RPMI8226 (cell line): Measurements from ENCODE around the gene CHD5.

ENCODE experiments used
- DNase-seq: peaks from one replicate; pipeline ENCODE4 v3.0.0-alpha.2; 2015

Gene CHD5

DNA sequence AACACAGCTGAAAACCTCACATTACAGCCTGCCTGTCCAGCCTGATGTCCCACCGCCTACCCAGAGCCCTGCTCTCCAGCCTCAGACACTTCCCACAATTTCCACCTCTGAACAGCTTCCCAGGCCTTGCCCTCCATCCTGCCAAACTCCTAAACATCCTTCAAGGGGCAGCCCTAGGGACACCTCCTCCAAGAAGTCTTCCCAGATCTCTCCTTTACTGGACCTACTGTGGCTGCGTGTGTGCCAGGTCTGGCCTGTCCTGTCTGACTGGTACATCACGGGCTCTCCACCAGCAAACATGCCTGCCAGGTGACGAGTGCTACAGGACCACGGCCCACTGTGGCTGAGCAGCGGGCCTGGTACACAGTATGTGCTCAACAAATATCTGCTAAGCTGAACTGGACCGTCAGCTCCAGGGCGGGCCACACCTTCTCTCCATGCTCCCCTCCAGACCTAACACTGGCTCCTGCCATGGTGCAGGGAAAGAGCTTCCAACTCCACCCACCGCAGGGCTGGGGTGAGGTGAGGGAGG, 28.8 kb downstream of the CHD5 start:
- DNase-seq: no peak

DNA sequence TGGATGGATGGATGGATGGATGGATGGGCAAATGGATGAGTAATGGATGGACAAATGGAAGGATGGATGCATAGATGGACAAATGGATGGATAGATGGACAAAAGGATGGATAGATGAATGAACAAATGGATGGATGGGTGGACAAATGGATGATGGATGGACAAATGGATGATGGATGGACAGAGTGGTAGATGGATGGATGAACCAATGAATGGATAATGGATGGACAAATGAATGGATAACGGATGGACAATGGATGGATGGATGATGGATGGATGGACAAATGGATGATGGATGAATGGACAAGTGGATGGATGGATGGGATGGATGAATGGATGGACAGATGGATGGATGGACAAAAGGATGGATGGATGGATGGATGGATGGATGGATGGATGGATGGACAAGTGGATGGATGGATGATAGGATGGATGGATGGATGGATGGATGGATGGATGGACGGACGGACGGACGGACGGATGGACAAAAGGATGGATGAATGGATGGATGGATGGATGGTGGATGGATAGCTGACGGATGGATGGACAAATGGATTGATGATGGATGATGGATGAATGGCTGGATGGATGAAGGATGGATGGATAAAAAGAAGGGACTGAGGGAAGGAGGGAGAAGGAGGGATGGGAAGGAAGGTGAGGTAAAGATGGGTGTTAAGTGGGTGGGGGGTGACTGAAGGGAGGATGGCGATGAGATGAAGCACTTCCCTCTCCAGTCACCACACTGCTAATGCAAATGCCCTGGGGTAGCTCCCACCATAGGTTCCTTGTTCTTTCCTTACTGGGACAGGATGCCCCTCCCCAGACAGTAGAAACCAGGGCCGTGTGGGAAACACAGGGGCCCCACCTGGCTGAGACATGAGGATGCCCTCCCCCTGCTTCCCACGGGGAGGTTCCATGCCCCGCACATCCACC, 29.8 kb downstream of the CHD5 start:
- DNase-seq: no peak

DNA sequence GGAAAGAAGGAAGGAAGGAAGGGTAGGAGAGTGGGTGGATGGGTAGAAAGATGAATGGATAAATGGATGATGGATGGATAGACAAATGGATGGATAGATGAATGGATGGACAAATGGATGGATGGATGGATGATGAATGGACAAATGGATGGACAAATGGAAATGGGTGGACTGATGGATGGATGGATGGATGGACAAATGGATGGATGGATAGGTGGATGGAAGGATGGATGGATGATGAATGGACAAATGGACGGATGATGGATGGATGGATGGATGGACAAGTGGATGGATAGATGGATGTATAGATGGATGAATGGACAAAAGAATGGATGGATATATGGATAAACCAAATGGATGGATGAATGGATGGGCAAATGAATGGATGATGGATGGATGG, 30.5 kb downstream of the CHD5 start:
- no peak for DNase-seq

DNA sequence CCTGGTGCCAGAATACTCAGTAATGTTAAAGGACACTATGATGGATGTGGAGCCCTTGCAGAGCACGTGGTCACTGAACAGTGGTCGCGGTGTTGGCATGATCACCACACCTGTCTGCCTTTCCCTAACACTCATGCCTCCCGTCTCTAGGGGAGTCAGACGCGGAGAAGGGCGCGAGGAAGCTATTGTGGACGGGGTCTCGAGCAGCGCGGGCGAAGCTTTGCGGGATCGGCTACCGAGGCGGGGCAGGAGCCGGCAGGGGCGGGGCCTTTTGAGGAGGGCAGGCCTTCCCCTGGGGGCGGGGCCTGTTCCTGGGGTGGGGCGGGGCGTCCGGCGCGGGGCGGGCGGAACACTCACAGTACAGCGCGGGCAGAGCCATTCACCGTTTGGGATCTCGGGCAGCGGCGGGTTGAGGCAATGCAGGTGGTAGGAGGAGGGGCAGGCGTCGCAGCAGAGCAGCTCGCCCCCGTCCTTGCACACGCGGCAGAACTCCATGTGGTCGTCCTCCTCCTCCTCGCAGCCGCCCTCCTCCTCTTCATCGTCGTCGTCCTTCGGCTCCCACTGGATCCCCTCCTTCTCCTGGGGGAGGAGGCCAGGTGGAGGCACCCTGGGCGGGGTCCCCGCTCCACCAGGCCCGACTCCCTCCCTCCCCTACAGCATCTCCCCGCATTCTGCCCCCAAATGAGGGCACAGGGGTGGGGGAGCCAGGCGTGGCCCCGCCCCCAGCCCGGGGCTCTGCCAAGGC, 31.5 kb downstream of the CHD5 start:
- peak; percentile 65 for DNase-seq

DNA sequence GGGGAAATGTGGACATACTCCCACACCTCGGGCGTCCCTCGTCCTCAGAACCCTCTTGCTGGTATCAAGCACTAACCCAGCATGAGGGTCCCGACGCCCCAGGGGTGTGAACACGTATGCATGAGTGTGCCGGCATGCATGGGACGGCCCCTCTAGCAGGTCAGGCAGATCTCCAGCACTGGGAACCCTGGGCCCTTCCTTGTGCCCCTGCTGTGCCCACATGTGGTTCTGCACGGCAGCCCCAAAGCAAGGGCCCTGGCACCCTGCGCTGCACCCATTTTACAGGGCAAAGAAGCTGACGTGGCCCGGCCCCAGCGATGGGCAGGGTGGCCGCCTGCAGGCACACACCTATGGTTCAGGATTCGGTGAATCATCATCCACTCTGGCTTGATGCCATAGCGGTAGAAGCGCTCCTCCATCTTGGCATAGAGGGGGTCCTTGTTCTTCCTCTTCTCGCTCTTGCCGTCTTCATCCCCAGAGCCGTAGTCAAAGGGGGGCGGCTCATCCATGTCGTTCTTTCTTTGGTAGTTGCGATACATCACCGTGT, 34.2 kb downstream of the CHD5 start:
- DNase-seq: peak; percentile 32

DNA sequence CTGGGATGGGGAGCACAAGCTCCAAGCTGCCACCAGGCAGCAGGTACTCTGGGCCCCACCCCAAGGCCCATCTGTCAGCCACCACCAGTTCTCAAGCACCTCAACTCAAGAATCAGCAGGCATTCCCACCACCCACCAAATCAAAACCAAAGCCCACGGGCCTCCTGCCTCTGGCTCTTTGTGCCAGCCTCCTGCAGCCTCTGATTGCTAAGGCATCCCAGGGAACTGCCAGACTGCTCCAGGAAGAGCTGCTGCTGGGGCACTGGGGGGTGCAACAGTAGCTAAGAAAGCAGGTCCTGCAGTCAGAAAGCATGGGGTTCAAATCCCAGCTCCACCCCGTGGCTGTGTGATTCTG, 34.7 kb downstream of the CHD5 start:
- no peak for DNase-seq

DNA sequence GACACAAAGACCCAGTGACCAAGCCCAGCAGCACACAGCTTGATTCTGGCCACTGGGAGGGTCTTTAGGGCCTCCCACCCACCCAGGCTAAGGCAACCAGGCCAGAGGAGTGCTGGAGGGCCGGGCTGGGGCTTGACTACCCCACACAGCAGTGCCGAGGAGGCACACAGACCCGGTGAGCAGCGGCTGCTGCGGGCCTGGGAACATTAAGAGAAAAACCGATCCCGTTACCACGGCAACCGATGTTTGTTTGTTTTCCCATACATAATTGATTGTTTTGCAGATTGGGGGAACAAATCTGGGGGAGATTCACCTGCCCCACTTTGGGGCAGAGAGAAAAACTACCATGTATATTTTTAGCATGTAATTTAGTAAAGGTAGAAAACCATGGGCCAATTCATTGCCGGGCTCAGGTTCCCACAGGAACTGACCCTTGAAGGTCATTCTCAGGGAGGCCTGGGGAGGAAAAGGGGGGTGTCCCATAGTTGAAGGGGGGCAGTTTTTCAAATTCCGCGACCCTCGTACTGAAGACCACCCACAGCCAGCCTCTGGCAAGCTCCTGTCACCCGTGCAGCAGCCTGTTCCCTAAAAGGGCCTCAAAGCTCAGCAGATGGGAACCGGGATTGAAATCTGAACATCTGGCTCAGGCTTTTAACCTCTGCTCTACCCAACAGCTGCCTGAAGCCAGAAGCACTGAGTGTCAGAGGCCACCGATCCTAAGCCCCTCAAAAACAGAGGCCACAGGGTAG, 35.3 kb downstream of the CHD5 start:
- no peak for DNase-seq

DNA sequence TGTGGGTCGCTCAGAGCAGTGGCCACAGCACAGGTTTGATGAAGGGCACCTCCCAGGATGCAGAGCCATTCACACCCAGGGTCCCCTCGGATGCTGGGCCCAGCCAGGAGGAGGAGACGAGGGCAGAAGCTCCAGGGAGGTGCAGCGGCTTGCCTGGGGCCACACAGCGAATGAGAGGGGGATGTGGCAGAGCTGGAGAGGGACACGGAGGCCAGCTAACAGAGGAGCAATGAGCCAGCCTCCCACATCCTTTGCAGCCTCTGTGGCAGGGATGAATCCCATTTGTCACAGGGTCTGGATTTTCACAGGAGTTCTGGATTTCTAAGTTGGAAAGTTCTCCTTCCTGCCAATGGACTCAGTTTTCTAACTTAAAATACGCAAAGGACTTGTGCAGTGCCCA, 35.9 kb downstream of the CHD5 start:
- DNase-seq: no peak

DNA sequence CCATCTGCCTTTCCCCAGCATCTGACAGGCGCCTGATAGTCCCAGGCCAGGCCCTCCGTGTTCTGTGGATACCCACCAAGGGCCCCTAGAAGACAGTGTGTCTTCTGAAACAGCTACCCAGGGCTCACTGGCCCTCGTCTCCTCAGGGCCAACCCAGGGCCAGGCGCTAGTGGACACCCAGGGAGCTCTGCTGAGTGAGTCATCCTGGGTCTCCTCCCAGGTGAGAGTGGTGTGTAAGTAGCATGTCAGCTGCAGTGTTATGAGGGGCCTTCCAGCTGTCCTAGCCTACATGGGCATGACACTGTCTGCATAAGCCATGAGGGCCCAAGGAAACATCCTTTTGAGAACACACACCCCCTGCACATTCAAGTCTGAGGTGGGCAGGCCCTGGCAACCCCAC, 36.7 kb downstream of the CHD5 start:
- no peak for DNase-seq

DNA sequence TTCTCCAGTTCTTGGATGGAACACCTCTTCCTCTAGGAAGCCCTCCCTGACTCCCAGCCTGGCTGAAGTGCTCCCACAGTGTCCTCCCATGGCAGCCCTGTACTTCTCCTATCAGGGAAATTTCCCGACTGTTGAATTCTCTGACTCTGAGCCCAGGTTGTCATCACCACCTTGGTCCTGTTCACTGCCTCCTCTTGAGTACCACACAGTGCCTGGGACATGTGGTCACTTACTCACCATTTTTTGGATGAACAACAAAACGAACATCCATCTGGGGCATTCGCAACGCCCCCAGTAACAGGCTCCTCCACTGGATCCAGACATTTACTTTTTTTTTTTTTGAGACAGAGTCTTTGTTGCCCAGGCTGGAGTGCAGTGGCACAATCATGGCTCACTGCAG, 37.4 kb downstream of the CHD5 start:
- DNase-seq: no peak

DNA sequence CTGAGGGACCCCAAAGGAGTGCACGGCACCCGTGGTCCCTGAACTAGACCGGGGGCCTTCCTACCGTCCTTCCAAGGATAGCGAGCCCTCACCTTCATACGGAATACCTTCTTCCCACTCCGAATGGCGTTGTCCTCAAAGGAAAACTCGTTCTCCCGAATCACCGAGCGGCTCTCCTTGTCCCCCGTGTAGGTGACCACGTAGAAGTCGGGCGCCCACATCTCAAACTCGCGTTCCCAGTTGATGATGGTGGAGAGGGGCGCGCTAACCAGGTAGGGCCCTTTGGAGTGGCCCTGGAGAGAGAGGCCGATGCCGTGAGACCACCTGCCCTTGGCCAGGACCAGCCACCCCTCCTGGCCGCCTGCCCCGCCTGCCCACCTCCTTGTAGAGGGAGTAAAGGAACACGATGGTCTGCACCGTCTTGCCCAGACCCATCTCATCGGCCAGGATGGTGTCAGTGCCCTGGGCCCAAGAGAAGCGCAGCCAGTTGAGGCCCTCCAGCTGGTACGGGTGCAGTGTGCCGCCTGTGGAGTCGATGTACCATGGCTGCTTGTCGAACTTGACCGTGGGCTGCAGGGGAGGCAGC, 38.0 kb downstream of the CHD5 start:
- no peak for DNase-seq

DNA sequence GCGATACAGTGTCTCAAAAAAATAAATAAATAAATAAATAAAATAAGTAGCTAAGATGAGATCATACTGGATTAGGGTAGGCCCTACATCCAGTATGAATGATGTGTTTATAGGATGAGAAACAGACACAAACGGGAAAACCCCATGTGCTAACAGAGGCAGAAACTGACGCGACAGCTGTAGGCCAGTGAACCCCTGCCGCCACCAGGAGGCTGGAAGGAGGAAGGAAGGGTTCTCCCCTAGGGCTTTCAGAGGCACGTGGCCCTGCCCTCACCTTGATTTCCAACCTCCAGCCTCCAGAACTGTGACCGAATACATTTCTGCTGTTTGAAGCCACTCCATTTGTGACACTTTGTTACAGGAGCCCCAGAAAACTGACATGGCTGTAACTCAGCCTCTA, 38.5 kb downstream of the CHD5 start:
- DNase-seq: peak; percentile 84

DNA sequence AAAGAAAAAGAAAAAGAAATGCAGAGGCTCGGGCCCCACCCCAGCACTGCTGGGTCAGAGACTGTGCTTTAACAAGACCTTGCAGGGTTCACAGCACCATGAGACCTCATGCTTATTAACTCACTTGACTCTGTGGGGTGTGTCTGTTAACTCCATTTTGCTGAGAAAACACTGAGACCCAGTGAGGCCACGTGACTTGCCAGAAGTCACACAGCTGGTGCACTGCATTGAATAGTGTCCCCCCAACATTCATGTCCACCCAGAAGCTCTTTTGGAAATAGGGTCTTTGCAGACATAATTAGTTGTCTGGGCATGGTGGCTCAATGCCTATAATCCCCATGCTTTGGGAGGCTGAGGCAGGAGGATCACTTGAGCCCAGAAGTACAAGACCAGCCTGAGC, 39.7 kb downstream of the CHD5 start:
- DNase-seq: no peak

DNA sequence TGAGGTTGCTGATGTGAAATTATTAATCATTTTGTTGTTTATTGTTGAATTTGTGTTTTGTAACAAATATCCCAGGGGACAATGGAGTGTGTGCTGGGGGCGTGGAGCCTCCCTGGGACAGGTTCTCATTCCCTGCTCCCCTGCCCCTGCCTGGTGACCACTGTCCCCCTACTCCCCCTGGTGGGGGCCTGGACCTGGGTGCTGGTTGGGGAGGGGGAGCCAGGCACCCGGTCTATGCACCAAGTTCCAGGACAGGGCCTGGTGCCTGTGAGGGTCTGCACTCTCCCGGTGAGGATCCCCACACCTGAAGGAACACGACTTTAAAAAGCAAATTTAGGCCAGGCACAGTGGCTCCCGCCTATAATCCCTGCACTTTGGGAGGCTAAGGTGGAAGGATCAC, 42.4 kb downstream of the CHD5 start:
- no peak for DNase-seq

DNA sequence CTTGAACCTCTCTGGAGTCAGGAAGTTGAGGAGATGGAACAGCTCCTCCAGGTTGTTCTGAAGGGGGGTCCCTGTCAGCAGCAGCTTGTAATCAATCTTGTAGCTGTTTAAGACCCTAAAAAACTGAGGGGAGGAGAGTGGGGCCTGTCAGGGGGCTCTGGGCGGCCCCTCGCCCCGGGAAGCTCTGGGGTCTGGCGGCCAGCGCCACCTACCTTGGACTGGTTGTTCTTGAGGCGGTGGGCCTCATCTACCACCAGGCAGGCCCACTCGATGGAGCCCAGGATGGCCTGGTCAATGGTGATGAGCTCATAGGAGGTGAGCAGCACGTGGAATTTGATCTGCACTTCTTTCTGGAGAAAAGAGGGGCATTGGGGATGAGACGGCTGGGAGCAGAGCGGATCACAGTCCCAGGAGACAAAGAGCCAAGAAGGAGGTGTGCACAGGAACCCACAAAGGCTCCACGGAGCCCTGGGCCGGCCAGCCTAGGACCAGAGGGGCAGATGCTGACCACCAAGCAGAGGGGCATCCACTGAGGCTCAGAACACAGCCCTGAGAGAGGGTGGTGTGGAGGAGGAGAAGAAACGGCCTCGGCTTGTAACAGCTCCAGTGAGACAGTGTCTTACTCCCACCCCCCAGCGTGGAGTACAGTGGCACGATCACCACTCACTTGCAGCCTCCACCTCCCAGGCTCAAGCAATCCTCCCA, 43.5 kb downstream of the CHD5 start:
- no peak for DNase-seq

DNA sequence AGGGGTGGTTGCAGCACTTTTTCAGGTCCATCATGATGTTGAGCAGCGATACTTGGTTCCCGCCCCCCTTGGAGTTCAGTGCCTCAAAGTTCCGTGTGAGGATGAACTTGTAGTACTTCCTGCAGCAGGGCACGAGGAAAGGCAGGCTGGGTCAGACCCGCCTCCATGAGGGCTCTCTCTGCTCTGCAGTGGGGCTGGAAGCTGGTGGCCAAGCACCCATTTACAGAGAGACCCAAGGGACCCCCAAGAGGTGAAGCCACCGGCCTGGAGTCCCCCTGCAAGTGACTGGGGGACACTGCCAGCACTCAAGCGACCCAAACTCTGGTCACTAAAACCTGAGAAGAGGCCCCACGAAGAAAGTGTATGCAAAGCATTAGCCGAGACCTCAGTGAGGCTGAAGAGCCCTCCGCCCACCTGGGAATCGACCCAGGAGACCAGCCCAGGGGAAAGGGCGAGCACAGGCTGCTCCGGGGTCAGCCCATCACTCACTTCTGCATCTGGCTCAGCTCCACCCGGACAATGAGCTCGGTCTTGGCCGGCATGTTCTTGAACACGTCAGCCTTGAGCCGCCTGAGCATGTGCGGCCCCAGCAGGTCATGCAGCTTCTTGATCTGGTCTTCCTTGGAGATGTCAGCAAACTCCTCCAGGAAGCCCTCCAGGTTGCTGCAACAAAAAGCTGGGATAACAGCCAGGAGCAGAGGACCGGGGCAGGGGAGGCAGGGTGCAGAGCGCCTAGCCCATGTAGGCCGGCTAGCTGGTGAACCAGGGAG, 45.2 kb downstream of the CHD5 start:
- DNase-seq: no peak

DNA sequence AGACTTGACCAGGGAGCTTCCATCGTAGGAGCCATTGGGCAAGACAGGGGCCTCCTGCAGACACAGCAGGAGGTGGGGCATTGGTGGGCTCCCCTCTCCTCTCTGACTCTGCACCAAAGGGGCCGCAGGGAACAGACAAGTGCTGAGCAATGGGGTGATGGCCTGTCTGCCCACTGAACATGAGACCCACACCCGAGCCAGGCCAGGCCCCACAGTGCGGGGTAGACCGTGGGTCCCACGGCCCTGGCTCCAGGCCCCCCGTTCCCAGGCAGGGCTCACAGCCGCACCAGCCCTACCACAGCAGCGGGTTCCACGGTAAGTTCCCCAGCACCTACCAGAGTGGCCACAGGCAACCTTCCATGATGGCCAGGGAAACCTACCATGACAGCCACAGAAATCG, 45.9 kb downstream of the CHD5 start:
- DNase-seq: no peak

DNA sequence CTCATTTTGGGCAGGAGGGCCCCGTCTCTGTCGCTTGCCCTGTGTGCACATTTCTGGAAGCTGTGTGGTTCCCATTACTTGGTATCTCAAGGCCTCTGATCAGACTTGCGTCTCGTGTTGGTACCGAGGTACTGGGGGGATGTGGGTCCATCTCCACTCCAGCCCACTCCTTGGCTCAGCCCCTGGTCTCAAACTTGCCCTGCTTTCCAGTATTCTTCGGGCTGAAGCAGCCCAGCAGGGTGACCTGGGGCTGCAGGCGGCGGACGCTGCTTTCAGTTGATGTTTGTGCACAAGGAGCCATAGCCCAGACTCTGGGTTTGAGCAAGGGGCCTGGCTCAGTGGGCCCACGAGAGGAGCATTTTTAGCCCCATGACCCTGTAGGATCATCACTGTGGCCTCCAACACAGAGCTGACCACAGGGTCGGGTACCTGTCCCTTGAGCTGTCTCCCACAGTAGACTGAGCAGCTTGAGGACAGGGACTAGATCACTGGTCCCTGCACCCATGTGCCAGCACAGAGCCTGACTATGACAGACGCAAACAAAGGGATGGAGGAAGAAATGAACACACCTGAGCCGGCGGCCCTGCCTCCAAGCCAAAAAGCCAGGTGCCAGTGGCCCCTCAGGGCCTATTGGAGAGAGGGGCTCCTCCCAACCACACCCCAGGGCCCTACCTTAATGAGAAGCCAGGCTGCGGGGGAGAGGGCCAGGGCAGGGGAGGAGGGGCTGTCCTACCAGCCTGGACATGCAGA, 46.8 kb downstream of the CHD5 start:
- no peak for DNase-seq

DNA sequence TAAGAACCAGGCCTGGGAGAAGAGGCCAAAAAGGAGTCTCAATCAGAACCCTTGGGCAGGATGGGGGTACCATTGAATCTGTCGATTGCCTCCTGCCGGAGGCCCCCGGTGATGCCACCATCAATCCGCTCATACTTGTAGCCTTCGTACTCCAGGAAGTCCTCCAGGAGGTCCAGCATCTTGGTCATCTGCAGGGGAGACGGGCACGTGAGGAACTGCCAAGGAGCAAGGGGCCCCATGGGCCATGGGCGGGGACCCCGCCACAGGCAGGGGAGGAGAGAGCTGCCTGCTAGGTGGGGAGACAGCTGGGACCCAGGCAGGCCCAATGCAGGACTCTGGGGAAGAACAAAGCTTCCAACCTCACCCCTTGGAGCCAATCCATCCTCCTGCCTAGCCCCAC, 48.6 kb downstream of the CHD5 start:
- no peak for DNase-seq

DNA sequence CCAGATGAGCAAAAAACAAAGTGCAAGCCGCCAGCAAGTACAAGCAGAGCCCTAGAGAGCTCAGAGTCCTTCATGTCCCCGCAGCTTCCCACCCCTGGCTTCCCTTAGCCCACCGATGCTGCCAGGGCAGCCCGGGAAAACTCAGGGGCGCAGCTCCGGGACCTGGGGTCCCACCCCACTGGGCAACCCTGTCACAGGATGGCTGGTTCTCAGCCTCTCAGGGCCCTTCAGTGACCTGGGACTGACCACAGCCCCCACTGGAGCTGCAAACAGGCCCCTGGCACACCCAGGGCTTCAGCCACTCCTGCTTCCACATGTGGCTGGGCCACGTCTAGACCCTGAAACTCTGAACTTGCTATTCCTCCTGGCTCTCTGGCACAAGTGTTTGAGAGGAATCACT, 49.5 kb downstream of the CHD5 start:
- DNase-seq: no peak

DNA sequence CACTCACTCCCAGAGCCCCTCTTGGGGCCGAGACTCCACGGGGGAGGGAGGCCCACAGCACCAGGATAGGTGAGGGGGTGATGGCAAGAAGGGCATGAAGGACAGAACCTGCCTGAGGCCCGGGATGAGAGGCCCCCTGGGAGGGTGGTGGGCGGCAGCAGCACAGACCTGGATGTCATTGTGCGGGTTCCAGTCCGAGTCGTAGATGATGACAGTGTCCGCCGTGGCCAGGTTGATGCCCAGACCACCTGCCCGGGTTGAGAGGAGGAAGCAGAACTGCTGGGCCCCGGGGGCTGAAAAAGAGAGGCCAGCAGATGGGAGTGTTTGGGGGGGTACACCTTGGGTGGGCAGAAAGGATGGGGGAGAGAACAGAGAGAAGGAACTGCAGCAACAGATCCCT, 50.1 kb downstream of the CHD5 start:
- DNase-seq: no peak
